GM21619 (cell line): ENCODE data around the gene DNPH1.

Source experiments
- ATAC-seq: cut with Tn5 transposase; IDR thresholded peaks from one replicate; pipeline ENCODE4 v1.9.1; 2021; ENCODE audit not compliant: unreplicated experiment

The DNPH1 gene

GRCh38 chr6:43219119-43219518, 10.2 kb downstream of the DNPH1 start:
- no peak for ATAC-seq

GRCh38 chr6:43217351-43217750, 11.9 kb downstream of the DNPH1 start:
- no peak for ATAC-seq

GRCh38 chr6:43216200-43216599, 13.1 kb downstream of the DNPH1 start:
- ATAC-seq: no peak

- ATAC-seq: no peak
These were observed 14.2 kb downstream of the DNPH1 start for GRCh38 chr6:43215066-43215465.

DNA sequence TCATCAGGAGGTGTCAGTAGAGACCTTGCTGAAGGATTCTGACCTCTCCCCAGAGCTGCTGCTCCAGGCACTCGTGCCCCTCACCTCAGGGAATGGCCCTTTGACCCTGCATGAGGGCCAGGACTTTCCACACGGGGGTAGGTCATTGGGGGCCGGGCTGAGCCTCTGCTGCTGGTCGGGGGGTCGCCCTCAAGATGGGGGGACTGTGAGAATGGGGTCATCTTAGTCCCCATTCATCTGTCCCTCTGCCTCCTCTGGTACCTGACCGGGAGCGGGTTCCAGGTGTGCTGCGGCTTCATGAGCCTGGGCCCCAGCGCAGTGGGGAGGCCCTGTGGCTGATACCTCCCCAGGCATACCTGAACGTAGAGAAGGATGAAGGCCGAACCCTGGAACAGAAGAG, 15.8 kb downstream of the DNPH1 start:
- ATAC-seq: no peak

DNA sequence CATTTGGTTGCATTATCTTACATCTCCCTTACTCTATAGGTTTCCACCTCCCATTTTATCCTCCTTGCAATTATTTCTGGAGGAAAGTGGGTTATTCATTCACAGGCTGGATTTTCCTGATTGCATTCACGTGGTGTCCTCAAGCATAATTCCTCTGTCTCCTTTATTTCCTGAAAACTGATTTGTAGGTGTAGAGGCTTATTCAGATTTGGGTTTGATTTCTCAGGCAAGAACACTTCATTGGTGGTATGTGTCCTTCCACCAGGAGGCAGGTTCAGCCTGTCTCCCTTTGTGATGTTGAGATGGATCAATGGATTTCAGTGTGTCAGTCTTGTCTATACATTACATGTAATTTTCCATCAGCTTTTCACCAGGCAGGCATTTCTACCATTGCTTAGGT, 17.3 kb downstream of the DNPH1 start:
- ATAC-seq: no peak

- no peak for ATAC-seq
These were observed 22.0 kb downstream of the DNPH1 start for GRCh38 chr6:43207286-43207685.

DNA sequence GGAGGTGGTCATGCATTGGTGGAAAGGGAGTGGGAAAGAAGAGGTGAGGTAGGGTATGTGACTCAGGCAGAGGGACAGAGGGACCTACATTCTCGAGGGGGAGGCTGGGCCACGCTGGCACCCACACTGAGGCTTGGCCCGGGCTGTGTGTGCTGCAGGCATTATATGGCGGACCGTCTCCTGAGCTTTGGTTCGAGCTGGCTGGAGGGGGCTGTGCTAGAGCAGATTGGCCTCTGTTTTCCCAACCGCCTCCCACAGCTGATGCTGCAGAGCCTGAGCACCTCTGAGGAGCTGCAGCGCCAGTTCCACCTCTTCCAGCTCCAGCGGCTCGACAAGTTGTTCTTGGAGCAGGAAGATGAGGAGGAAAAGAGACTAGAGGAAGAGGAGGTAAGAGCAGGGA, 23.4 kb downstream of the DNPH1 start:
- ATAC-seq: no peak

DNA sequence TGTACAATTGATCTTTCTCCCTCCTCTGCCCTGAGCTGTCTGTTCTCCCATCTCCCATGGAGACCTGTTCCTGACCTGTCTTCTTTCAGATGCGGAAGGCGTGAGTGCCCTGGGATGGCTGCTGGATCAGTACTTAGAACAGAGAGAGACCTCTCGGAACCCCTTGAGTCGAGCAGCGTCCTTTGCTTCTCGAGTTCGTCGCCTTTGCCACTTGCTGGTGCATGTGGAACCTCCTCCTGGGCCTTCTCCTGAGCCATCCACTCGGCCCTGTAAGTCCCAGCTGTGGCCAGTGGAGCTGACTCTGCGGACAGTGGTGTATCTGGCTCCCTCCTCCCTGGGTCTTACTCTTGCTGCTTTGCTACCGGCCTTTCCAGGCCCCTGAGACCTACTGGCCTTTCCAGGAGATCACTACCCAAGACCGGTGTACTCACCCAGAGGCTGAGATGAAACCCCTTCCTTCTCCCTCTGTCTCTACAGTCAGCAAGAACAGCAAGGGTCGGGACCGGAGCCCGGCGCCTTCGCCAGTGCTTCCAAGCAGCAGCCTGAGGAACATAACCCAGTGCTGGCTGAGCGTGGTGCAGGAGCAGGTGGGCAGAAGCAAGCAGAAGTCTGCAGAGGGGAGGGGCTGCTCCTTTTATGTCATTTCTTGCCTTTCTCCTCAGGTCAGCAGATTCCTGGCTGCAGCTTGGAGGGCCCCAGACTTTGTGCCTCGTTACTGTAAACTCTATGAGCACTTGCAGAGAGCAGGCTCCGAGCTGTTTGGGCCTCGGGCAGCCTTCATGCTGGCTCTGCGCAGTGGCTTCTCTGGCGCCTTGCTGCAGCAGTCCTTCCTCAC, 24.8 kb downstream of the DNPH1 start:
- no peak for ATAC-seq

DNA sequence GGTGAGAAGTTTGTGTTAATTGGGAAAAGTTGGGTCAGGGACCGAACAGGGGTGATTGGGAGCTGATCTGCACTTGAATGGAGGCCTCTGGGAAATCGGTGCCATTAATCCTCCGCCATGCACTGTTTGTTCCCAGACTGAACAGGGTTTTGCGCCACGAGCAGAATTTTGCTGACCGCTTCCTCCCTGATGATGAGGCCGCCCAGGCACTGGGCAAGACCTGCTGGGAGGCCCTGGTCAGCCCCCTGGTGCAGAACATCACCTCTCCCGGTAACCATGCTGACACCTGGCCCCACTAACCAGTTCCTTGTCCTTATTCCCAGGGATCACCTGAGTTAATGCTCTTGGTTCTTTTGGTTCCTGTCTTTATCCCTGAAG, 25.6 kb downstream of the DNPH1 start:
- no peak for ATAC-seq

DNA sequence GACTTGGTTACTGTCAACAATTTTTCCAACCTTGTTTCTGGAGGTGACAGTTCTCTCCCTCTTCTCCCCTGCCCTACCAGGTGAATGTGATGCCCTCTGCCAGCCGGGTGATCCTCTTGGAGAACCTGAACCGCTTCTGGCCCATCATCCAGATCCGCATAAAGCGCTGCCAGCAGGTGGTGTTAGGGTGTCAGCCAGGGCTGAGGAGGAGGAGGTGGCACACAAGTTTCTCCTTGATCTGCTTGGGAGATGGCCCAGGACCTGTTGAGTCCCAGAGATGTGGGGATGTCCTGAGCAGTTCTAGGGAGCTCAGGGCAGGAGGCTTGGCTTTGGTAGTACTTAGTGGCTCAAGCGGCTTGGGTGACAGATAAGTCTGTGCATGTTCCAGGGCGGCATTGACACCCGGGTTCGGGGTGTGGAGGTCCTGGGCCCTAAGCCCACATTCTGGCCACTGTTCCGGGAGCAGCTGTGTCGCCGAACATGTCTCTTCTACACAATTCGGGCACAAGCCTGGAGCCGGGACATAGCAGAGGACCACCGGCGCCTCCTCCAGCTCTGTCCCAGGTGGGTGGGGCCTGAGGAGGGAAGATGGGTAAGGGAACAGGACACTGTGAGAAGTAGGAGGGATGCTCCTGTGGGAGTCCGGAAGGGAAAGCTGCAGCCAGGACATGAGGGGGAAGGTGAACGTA, 26.1 kb downstream of the DNPH1 start:
- ATAC-seq: no peak

- ATAC-seq: no peak
These were observed 26.8 kb downstream of the DNPH1 start for GRCh38 chr6:43202451-43202850.

DNA sequence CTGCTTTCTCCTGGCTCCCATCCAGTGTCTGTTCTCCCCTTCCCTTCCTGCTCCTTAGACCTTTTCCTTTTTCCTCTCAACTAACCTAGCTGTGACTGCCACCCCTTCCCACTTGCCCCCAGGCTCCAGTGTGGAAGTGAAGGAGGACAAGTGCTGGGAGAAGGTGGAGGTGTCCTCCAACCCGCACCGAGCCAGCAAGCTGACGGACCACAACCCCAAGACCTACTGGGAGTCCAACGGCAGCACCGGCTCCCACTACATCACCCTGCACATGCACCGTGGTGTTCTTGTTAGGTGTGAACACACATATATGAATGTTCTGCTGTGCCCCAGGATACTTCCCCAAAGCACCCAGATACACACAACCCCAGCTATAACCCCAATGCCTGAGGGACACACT, 28.7 kb downstream of the DNPH1 start:
- no peak for ATAC-seq

DNA sequence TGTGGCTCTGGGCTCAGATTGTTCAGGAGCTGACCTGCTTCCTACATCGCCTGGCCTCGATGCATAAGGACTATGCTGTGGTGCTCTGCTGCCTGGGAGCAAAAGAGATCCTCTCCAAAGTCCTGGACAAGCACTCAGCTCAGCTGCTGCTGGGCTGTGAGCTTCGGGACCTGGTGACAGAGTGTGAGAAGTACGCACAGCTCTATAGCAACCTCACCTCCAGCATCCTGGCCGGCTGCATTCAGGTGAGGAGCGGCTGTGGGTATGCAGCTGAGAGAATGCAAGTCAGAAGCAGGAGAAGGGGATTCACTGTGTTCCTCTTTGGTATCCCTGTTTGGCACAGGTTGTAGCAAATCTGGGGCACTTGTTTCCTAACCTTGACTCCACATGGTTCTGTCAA, 29.4 kb downstream of the DNPH1 start:
- no peak for ATAC-seq

GRCh38 chr6:43196337-43196736, 32.9 kb downstream of the DNPH1 start:
- ATAC-seq: no peak

GRCh38 chr6:43193929-43194328, 35.4 kb downstream of the DNPH1 start:
- no peak for ATAC-seq

GRCh38 chr6:43192911-43193310, 36.4 kb downstream of the DNPH1 start:
- ATAC-seq: no peak

DNA sequence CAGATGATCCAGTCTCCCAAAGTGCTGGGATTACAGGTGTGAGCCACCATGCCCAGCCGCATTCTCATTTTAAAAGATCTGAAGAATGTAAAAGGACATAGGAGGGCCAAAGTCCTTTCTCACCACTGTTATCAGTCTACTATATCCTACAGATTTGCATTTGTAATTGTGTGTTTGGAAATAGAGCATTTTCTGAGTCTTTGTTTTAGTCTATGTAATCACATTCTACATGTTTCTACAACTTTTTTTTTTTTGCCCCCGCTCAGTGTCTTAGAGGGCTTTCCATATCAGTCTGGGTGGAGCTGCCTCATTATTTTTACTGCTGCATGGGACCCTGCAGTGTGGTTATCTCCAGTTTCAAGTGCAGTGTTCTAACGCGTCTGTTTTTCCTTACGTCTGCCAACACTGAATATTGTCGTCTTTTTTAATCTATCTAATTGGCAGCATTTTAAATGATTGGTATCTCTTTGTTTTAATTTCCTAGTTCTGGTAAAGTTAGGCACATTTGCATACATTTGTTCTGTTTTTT, 39.4 kb downstream of the DNPH1 start:
- ATAC-seq: no peak

GRCh38 chr6:43188426-43188825, 40.9 kb downstream of the DNPH1 start:
- no peak for ATAC-seq

DNA sequence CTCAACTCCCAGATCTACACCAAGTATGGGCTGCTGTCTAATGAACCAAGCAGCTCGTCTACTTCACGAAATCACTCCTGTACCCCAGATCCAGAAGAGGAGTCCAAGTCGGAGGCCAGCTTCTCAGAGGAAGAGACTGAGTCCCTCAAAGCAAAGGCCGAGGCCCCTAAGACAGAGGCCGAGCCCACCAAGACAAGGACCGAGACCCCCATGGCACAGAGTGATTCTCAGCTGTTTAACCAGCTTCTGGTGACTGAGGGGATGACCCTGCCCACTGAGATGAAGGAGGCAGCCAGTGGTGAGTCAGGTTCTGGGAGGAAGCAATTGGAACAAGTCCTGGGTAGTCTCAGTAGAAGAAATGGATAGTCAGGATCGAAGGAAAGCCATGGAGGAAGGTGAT, 41.5 kb downstream of the DNPH1 start:
- no peak for ATAC-seq

DNA sequence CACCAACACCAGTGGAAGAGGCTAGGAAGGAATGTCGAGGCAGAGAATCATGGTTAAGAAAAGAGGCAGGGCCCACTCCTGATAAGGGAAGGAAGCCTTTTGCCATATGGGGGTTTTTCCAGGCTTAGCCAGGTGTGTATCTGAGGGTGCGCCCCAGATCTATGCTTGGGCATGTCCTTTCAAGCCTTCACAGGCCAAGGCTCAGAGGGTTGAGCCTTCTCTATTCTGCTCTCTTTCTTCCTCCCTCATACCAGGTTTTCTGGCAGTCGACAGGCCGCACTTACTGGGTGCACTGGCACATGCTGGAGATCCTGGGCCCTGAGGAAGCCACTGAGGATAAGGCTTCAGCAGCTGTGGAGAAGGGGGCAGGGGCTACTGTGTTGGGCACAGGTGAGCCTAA, 42.6 kb downstream of the DNPH1 start:
- no peak for ATAC-seq

DNA sequence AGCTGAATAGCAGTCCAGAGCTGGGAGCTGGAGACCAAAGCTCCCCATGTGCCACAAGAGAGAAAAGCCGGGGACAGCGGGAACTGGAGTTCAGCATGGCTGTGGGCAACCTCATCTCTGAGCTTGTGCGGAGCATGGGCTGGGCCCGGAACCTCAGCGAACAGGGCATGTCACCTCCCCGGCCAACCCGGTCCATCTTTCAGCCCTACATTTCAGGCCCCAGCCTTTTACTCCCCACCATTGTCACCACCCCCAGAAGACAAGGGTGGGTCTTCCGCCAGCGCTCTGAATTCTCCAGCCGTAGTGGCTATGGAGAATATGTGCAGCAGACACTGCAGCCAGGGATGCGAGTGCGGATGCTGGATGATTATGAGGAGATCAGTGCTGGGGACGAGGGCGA, 43.3 kb downstream of the DNPH1 start:
- no peak for ATAC-seq
